GM19438 (cell line): ENCODE data around the gene PIK3C3.
"Not testable (repeated sequence)": the region's sequence is repeated elsewhere in the genome, so short reads cannot be mapped to it uniquely, and the experiment has no call there.

Experiments
- ATAC-seq: cut with Tn5 transposase; IDR thresholded peaks from one replicate; pipeline ENCODE4 v1.9.1; 2021; ENCODE audit warnings: low read depth; ENCODE audit not compliant: unreplicated experiment

Gene PIK3C3

GRCh38 chr18:42067518-42067917 is 112.5 kb downstream of the PIK3C3 start:
- no peak for ATAC-seq

- no peak for ATAC-seq
These were observed 113.0 kb downstream of the PIK3C3 start for GRCh38 chr18:42068030-42068429.

- ATAC-seq, result no peak
These were observed 114.0 kb downstream of the PIK3C3 start for GRCh38 chr18:42069036-42069435.

GRCh38 chr18:42072407-42072806 is 117.4 kb downstream of the PIK3C3 start:
- no peak for ATAC-seq

GRCh38 chr18:42074704-42075103 is 119.7 kb downstream of the PIK3C3 start:
- ATAC-seq, result no peak

GRCh38 chr18:42078711-42079110 is 123.7 kb downstream of the PIK3C3 start:
- no peak for ATAC-seq

- ATAC-seq, result no peak
These were observed 125.3 kb downstream of the PIK3C3 start for GRCh38 chr18:42080340-42080739.

- no peak for ATAC-seq
These were observed 127.6 kb downstream of the PIK3C3 start for GRCh38 chr18:42082415-42083234.

- ATAC-seq, result no peak
These were observed 131.3 kb downstream of the PIK3C3 start for GRCh38 chr18:42086288-42086687.

- no peak for ATAC-seq
These were observed 132.2 kb downstream of the PIK3C3 start for GRCh38 chr18:42087235-42087634.

GRCh38 chr18:42087876-42088275 is 132.8 kb downstream of the PIK3C3 start:
- no peak for ATAC-seq

- ATAC-seq, result no peak
These were observed 137.8 kb downstream of the PIK3C3 start for GRCh38 chr18:42092848-42093247.

- ATAC-seq, result no peak
These were observed 139.8 kb downstream of the PIK3C3 start for GRCh38 chr18:42094875-42095274.

GRCh38 chr18:42095732-42096377 is 140.8 kb downstream of the PIK3C3 start:
- no peak for ATAC-seq

GRCh38 chr18:42100248-42100647 is 145.2 kb downstream of the PIK3C3 start:
- no peak for ATAC-seq

- no peak for ATAC-seq
These were observed 145.9 kb downstream of the PIK3C3 start for GRCh38 chr18:42100911-42101310.

- no peak for ATAC-seq
These were observed 150.4 kb downstream of the PIK3C3 start for GRCh38 chr18:42105394-42105793.

- ATAC-seq, result no peak
These were observed 151.8 kb downstream of the PIK3C3 start for GRCh38 chr18:42106784-42107183.

GRCh38 chr18:42107287-42107686 is 152.3 kb downstream of the PIK3C3 start:
- no peak for ATAC-seq

GRCh38 chr18:42107691-42108450 is 152.8 kb downstream of the PIK3C3 start:
- no peak for ATAC-seq

- not testable (repeated sequence) for ATAC-seq
These were observed 157.1 kb downstream of the PIK3C3 start for GRCh38 chr18:42112147-42112546.
